ENCODE measurements around the gene ARSI.

GRCh38 chr5:150311015-150311692 is 8.4 kb upstream of the ARSI start:
- TF ChIP-seq, protein P1, sequence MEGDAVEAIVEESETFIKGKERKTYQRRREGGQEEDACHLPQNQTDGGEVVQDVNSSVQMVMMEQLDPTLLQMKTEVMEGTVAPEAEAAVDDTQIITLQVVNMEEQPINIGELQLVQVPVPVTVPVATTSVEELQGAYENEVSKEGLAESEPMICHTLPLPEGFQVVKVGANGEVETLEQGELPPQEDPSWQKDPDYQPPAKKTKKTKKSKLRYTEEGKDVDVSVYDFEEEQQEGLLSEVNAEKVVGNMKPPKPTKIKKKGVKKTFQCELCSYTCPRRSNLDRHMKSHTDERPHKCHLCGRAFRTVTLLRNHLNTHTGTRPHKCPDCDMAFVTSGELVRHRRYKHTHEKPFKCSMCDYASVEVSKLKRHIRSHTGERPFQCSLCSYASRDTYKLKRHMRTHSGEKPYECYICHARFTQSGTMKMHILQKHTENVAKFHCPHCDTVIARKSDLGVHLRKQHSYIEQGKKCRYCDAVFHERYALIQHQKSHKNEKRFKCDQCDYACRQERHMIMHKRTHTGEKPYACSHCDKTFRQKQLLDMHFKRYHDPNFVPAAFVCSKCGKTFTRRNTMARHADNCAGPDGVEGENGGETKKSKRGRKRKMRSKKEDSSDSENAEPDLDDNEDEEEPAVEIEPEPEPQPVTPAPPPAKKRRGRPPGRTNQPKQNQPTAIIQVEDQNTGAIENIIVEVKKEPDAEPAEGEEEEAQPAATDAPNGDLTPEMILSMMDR (IDR thresholded peaks at IDR 0.05; ENCODE audit: low read depth, low read length, poor library complexity, severe bottlenecking), result no peak
- no peak for TF ChIP-seq EZH2phosphoT487 (IDR thresholded peaks at IDR 0.05; ENCODE audit: borderline replicate concordance, low read length)
